Fibroblast of mammary gland (primary cell): Measurements from ENCODE around the gene ODAD4.

Experiments
- DNase-seq: peaks from one replicate; pipeline ENCODE4 v3.0.0-alpha.2; 2010; ENCODE audit warnings: low read depth
- H3K4me3 ChIP-seq: 2 replicates; pipeline ENCODE4 v1.5.1; 2011; ENCODE audit warnings: low read depth, mild to moderate bottlenecking, low read length, moderate library complexity; ENCODE audit not compliant: control insufficient read depth
- TF ChIP-seq, protein P1 (sequence below): conservative IDR thresholded peaks from 2 replicates; pipeline ENCODE4 v1.5.1; 2011; ENCODE audit warnings: low read depth, low read length, inconsistent platforms; ENCODE audit not compliant: control insufficient read depth, insufficient read depth

Gene ODAD4

DNA sequence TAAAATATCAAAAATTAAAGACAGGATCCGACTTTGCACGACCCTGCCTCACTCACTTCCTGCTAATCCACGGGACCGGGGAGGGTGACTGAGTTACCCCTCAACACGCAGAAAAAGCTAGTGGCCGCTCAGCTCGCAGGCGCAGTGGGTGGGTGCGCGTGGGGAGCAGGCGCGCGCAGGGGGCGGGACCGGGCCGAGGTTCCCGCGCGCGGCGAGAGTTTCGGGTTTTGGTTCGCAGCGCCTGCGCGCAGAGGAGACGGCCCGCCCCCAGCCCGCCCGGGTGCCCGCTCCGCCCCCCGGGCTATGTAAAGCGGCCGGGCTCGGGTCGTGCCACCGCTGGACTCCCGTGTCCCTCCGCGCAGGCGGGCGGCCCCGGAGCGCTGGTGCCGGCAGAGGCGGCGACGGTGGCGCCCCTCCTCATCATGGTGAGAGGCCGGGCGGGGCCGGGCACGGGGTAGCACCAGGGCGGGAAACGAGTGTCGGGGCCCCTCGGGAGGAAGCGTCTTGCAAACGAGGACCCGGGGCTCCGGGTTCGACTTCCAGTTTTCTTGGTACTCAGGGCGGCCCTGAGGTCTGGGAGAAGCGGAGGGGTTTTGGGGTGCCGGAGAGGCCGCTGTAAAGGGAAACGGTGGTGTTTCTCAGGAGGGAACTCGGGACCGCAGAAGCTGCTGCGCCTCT is 36.2 kb downstream of the ODAD4 start, which contains the start of gene CNP:
TSS of gene CNP (plus strand) at position 333 of the 678 bp plus-strand sequence. CDS start at position 423, 90 bp downstream.
- DNase-seq, result peak; percentile 79

DNA sequence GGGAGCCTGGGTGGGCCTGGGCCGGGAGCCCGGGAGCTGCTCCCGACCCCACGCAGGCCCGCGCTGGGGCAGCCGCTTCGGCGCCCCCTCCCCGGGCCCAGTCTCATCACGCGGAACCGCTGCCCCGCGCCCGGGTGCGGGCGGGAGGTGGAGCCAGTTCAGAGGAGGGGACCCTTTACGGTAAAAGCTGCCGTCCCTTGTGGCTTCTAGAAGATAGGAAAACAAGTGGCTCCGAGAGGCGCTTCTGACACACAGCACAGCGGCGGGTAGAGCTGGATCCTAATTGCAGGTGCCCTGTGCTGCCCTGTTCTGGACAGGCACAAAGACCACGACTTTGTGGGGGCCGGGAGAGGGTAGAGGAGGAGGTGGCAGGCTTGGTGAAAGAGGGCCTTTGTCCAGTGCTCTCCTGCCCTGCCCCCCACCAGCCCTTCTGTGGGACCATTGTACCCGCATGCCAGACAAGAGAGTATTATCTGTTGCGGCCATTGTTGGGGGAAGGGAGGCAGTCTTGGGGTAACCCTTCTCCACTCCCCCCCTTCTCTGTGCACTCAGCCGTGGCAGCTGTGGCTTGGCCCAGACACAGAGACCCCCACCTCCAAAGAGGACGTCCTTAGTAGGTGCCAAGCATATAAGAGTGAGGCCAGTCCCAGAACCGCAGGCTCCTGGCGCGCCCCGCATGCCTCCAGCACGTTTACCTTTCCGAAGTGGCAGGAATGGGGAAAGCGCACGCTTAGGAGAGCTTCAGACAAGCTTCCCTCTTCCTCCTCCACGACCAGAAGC is 36.9 kb downstream of the ODAD4 start:
- peak; percentile 17 for DNase-seq
- TF ChIP-seq, protein P1, sequence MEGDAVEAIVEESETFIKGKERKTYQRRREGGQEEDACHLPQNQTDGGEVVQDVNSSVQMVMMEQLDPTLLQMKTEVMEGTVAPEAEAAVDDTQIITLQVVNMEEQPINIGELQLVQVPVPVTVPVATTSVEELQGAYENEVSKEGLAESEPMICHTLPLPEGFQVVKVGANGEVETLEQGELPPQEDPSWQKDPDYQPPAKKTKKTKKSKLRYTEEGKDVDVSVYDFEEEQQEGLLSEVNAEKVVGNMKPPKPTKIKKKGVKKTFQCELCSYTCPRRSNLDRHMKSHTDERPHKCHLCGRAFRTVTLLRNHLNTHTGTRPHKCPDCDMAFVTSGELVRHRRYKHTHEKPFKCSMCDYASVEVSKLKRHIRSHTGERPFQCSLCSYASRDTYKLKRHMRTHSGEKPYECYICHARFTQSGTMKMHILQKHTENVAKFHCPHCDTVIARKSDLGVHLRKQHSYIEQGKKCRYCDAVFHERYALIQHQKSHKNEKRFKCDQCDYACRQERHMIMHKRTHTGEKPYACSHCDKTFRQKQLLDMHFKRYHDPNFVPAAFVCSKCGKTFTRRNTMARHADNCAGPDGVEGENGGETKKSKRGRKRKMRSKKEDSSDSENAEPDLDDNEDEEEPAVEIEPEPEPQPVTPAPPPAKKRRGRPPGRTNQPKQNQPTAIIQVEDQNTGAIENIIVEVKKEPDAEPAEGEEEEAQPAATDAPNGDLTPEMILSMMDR, result no peak
- peak overlapping the region; percentile 78 for H3K4me3 ChIP-seq

More for the DNA sequence above, 36.2 kb downstream of the ODAD4 start, which contains the start of gene CNP:
- H3K4me3 ChIP-seq, result peak within 1 kb of the TSS; percentile 78
- TF ChIP-seq, protein P1, result no peak

DNA sequence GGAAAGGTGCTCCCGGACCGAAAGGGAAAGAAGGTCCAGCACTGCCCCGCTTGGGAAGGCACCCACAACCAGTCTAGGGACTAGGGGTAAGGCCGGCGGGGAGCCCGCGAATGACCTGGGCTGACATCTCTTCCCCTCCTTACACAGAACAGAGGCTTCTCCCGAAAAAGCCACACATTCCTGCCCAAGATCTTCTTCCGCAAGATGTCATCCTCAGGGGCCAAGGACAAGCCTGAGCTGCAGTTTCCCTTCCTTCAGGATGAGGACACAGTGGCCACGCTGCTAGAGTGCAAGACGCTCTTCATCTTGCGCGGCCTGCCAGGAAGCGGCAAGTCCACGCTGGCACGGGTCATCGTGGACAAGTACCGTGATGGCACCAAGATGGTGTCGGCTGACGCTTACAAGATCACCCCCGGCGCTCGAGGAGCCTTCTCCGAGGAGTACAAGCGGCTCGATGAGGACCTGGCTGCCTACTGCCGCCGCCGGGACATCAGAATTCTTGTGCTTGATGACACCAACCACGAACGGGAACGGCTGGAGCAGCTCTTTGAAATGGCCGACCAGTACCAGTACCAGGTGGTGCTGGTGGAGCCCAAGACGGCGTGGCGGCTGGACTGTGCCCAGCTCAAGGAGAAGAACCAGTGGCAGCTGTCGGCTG is 37.6 kb downstream of the ODAD4 start:
- H3K4me3 ChIP-seq, result peak overlapping the region; percentile 78
- no peak for DNase-seq

DNA sequence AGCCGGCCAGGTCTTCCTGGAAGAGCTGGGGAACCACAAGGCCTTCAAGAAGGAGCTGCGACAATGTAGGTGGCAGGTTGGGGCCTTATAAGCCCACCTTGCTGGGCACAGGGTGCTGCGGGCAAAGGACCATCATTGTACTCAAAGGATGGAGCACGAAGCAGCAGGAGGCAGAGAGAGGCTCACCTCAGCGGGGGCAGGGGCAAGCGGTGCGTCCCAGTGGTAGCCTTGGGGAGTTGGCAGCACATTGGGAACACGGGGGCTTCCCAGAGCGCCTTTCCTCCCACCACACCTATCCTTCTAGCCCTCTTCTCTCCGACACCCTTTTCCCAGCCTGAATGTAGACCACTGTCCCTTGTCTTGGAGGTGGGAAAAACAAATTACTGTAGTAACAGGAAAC is 38.3 kb downstream of the ODAD4 start:
- DNase-seq, result no peak
- H3K4me3 ChIP-seq, result no peak overlapping the region
- TF ChIP-seq, protein P1, result no peak

More for the DNA sequence above, 37.6 kb downstream of the ODAD4 start:
- TF ChIP-seq, protein P1, result no peak

DNA sequence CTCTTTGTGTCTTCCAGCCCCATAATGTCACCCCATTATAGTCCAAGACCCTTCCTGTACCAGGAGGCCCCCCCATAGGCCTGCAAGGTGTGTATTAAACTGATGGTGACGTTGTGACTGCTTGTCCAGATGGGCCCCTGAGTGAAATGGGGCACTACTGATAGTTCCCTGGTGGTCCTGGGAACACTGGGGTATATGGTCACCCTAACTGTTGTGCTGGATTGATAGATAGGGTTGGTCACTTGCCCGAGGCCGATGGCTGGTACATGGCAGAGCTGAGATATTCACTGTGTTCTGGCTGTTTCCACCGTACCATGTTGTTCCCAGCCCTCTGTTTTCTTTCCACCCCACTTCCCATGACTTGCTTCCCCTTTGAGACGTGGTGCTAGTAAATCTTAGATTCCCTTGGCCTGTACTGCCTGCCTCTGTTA is 40.5 kb downstream of the ODAD4 start:
- TF ChIP-seq, protein P1, result no peak
- H3K4me3 ChIP-seq, result no peak overlapping the region
- DNase-seq, result no peak

DNA sequence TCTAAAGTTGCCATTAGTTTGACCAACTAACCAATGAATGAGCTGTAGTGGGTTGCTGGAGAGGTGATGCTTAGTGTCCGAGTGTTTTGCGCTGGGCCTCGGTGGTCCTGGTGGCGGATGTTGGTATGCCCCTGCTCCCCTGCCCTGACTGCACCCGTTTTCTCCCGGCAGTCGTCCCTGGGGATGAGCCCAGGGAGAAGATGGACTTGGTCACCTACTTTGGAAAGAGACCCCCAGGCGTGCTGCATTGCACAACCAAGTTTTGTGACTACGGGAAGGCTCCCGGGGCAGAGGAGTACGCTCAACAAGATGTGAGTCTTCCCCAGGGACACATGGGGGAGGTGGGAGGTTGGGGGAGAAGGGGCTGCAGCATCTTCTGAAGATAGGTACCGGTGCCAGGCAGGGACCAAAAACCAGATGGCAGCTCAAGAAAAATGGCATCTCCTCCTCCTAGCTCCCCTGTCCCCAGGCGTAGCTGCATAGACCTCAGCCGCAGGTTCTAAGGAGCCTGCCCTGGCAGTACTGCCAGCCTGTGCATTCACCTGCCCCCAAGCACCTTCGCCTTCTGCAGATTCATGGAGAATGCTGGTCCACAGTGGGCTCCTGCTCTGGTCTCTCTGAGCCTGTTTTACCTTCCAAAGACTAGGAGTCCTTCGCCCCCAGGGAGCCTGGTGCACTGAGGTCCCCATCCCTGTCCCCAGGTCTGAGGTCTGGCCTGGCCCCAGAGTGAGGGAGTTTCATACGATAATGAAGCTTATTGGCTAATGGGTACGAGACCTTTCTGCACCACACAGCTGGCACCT is 41.5 kb downstream of the ODAD4 start:
- TF ChIP-seq, protein P1, result no peak
- H3K4me3 ChIP-seq, result no peak overlapping the region
- no peak for DNase-seq
